T-helper 1 cell treated with Interleukin-12 subunit alpha and Interleukin-12 subunit beta and Interleukin-4 antibody, amounts not matched to agents 30 ng/mL and 1 ng/mL, for 36 hours (primary cell): ENCODE results near the gene PPP1CC. TPM values are rescaled to one million over a fixed set of nuclear protein-coding genes. Genes with fewer than 3 reads are reported as not detected.

Source experiments
- intact Hi-C: fragments of 100-400 bp; cut with micrococcal nuclease; formaldehyde crosslinking; loops from one replicate; pipeline ENCODE4 v1.15.1; 2024
- total RNA-seq: library from RNA; stranded (reverse); gene quantifications from 2 replicates; pipeline ENCODE4 v1.2.3, GENCODE V29; 2022

The PPP1CC gene
- total RNA-seq, 1 donor from 2014 or later: 234 TPM

- intact Hi-C loops: no loop called here
Observed at GRCh38 chr12:110756611-110757010, 13.9 kb upstream of the PPP1CC start.

- intact Hi-C loops: no loop called here
Observed at GRCh38 chr12:110754101-110754793, 11.6 kb upstream of the PPP1CC start.

GRCh38 chr12:110750784-110751461 lies 8.2 kb upstream of the PPP1CC start:
- intact Hi-C loops: no loop called here

- intact Hi-C loops: no loop called here
Observed at GRCh38 chr12:110746550-110746949, 3.9 kb upstream of the PPP1CC start.

GRCh38 chr12:110745542-110746284 lies 3.0 kb upstream of the PPP1CC start:
- intact Hi-C loops: no loop called here

GRCh38 chr12:110744601-110745264 lies 2.0 kb upstream of the PPP1CC start:
- intact Hi-C loops: no loop called here

- intact Hi-C loops: no loop called here
Observed at GRCh38 chr12:110744151-110744571, 1.5 kb upstream of the PPP1CC start.

- intact Hi-C loops: loop anchor here (2.0 kb wide), 3 partner anchors 191 to 1031 kb away; partner anchors contain the start of genes FAM222A and SH2B3
Observed at GRCh38 chr12:110743571-110744093, 941 bp upstream of the PPP1CC start.

- intact Hi-C loops: loop anchor here (1.0 to 2.0 kb wide), 9 partner anchors 34 to 1029 kb away; partner anchors contain the start of genes FAM216A, FAM222A, GPN3 and HVCN1
Observed at GRCh38 chr12:110742096-110742717, 484 bp downstream of the PPP1CC start.

GRCh38 chr12:110741341-110742095 lies 1.2 kb downstream of the PPP1CC start:
- intact Hi-C loops: loop anchor here (1.0 to 2.0 kb wide), 16 partner anchors 8 to 1029 kb away; partner anchors contain the start of genes ARPC3, FAM216A, FAM222A and GPN3

- intact Hi-C loops: loop anchor here (2.0 to 10.0 kb wide), 4 partner anchors 13 to 615 kb away; partner anchors contain the start of gene IFT81
Observed at GRCh38 chr12:110739894-110740293, 2.8 kb downstream of the PPP1CC start.

GRCh38 chr12:110739488-110739887 lies 3.2 kb downstream of the PPP1CC start:
- intact Hi-C loops: loop anchor here (10.0 kb wide), 1 partner anchor 615 kb away; the partner anchor contains the start of gene IFT81

GRCh38 chr12:110737532-110737931 lies 5.2 kb downstream of the PPP1CC start:
- intact Hi-C loops: loop anchor here (10.0 kb wide), 1 partner anchor 613 kb away; the partner anchor contains the start of gene IFT81

- intact Hi-C loops: loop anchor here (10.0 kb wide), 1 partner anchor 612 kb away; the partner anchor contains the start of gene IFT81
Observed at GRCh38 chr12:110737016-110737415, 5.7 kb downstream of the PPP1CC start.

- intact Hi-C loops: loop anchor here (1.0 to 10.0 kb wide), 2 partner anchors 7 to 609 kb away; partner anchors contain the start of gene IFT81
Observed at GRCh38 chr12:110733900-110734299, 8.8 kb downstream of the PPP1CC start.

GRCh38 chr12:110733089-110733715 lies 9.5 kb downstream of the PPP1CC start:
- intact Hi-C loops: loop anchor here (1.0 to 10.0 kb wide), 2 partner anchors 8 to 608 kb away; partner anchors contain the start of gene IFT81

- intact Hi-C loops: loop anchor here (10.0 kb wide), 1 partner anchor 608 kb away; the partner anchor contains the start of gene IFT81
Observed at GRCh38 chr12:110732572-110732971, 10.1 kb downstream of the PPP1CC start.

- intact Hi-C loops: loop anchor here (10.0 kb wide), 1 partner anchor 607 kb away; the partner anchor contains the start of gene IFT81
Observed at GRCh38 chr12:110731479-110731878, 11.2 kb downstream of the PPP1CC start.

- intact Hi-C loops: no loop called here
Observed at GRCh38 chr12:110728628-110729027, 14.1 kb downstream of the PPP1CC start.
